Measurements from ENCODE around the gene PLD1.
"Not testable (repeated sequence)": the region's sequence is repeated elsewhere in the genome, so short reads cannot be mapped to it uniquely, and the experiment has no call there.

Gene PLD1

GRCh38 chr3:171769461-171769860 is 40.8 kb downstream of the PLD1 start:
- DNase-seq: no peak

DNA sequence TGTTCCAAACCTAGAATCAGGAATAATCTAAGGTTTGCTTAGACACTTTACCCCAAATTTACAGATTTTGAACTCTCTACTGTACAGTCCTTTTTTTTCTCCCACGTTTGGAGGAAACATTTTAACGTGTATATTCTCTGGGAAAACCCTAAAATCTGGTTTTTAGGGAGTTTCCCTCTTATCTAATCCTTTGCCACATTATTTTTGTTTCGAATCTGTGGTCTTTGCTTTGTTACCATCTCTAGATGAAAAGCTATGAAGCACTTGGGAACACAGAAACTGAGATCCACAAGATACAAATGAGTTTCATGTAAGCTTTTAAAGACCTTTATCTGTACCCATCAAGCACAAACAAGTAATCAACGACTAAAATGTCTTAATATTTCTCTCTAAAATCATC is 41.3 kb downstream of the PLD1 start:
- no peak for DNase-seq

DNA sequence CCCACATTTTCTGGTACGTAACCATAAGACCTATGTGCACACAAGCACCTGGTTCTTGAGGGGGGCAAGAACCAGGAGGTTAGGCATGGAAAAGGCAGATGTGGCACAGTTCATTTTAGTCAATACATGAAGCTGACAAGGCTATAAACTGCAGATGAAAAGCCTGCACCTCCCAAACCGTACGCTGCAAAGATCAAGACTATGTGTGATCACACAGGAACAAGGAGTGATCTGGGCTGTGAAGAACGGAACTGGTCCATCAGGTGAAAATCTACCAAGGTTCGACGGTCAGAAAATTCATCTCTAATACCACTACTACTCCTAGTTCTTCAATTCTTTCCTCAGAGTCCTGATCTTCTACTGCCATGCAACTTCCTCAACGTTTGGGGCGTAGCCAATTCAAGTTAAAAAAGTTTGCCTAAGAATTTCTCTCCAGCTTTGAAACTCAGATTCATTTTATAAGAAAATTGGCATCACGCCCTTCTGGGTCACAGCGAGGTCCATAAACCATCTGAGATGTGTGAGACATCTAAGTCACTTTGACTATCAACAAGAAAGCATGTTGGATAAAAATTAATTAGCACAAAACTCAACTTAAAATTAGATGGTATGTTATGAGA is 41.9 kb downstream of the PLD1 start:
- no peak for DNase-seq

DNA sequence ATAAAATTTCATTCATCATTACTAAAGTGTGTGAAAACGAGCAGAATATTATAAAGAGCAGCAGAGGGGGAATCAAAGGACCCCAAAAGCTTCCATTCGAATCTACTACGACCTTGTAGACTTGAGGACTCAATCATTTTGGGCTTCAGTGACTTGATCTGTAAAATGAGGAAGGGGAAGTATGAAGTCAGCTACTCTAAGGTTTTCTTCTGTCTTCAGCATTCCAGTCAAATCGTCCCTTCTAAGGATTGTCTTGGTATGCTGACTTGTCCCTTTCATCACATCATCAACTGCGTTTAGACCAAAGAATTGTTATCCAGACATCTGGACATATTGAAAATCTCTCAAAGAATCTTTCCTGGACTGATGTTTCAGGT is 44.8 kb downstream of the PLD1 start:
- DNase-seq: no peak

GRCh38 chr3:171763392-171763791 is 46.9 kb downstream of the PLD1 start:
- no peak for DNase-seq

GRCh38 chr3:171760477-171760876 is 49.8 kb downstream of the PLD1 start:
- DNase-seq: no peak

GRCh38 chr3:171758109-171758508 is 52.2 kb downstream of the PLD1 start:
- DNase-seq: no peak

GRCh38 chr3:171757361-171758034 is 52.8 kb downstream of the PLD1 start:
- DNase-seq: no peak

GRCh38 chr3:171755656-171756055 is 54.6 kb downstream of the PLD1 start:
- no peak for DNase-seq

- DNase-seq: no peak
Observed at GRCh38 chr3:171755015-171755589, 55.2 kb downstream of the PLD1 start.

DNA sequence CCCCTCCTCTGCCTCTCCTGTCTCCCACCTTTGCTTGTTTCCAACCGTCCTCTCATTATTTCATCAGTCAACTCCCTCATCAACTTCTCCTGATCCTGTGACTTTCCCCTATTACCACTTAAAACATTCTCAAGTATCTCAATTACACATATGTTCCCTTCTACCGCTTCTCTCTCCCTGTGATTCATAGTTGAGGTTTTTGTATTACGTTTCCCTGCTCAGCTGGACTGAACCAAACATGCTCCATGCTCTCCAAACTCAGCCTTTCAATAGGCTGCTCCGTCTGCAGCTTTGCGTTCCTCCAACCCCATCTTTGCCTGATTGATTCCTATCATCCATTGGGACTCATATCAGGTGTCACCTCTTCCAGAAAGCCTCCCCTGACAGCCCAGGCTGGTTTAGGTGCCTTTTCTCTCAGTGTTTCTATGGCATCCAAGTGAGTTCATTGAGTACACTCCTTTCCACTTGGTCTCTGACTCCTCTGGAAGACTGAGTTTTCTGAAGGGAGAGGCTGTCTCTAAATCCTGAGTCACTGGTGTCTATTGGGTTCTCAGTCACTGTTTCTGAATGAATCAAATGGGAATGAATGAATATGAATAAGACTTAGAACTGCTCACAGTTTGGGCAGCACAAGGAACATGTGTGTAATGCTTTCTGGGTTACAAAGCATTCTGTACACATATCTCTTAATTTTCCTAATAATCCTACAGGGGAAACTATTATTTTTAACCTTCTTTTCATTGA is 56.4 kb downstream of the PLD1 start:
- DNase-seq: no peak

GRCh38 chr3:171753025-171753472 is 57.2 kb downstream of the PLD1 start:
- DNase-seq: no peak

DNA sequence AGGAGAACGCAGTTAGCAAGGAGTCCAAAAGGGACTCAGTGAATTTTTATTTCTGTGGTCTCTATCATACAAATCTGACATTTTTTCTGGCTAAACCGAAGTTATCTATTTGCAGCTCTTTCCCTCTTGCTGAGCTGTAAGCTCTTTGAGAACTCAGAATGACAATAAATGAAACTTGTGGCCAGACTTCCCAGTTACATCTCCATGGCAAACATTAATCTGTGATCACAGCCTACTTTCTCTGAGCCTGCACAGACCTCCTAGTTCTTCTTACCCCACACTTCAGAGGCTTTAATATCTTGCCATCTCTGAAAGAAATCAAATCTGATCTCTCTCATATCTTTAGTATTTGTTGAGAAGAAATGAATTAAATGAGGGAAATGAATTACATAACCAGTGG is 58.0 kb downstream of the PLD1 start:
- DNase-seq: no peak

DNA sequence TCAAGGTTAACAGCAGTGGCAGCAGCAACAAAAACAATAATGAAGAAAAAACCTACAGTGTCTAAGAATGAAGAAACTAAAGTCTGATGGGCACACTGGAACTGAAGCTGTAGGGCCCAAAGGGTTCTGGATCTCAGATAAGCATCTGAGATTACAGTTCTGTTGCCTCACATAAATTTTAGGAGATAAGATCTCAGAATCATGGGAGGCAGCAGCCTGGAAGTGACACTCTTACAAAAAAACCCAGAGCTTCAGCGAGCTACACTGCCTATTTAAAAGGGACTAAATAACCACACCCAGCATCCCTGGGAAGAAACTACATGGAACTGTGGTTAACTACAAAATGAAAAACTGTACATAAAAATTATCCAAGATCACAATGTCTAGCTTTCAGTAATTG is 61.2 kb downstream of the PLD1 start:
- no peak for DNase-seq

DNA sequence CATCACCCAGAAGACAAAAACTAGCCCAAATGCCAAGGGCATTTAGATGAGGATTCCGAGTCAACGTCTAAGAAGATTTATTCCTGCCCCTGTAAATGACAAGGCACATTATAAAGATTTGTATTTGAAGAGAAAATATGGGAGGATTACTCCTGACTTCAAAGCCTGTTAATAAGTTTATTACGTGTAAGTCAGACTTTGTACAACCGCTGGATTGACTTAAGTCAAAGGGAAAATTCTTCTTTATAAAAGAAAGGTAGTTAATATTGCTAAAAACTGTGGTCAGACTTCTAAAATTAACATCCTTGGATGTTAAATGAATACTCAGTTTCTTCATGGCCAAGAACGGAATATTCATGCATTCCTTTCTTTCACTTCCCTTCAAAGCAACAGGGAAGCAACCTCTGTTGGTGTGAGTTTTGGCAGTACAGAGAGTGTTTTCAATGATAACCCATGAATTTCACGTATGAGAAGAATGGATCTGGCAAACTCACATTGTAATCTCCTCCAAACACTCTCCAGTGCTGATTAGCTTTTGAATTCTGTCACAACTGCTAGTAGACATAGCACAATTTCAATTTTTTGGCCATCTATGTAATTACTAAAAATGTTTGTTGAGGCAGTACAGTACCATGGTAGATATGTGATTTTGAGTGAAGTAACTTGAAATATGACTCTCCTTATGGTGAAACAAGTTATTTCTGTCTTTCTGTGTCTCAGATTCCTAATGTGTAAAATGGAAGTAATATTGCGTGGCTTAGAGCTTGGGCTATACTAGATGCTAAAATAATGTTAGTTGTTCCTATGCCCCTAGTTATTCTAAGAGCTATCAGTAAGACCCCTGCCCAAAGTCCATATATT is 62.0 kb downstream of the PLD1 start:
- no peak for DNase-seq

GRCh38 chr3:171747223-171747920 is 62.9 kb downstream of the PLD1 start:
- DNase-seq: no peak

DNA sequence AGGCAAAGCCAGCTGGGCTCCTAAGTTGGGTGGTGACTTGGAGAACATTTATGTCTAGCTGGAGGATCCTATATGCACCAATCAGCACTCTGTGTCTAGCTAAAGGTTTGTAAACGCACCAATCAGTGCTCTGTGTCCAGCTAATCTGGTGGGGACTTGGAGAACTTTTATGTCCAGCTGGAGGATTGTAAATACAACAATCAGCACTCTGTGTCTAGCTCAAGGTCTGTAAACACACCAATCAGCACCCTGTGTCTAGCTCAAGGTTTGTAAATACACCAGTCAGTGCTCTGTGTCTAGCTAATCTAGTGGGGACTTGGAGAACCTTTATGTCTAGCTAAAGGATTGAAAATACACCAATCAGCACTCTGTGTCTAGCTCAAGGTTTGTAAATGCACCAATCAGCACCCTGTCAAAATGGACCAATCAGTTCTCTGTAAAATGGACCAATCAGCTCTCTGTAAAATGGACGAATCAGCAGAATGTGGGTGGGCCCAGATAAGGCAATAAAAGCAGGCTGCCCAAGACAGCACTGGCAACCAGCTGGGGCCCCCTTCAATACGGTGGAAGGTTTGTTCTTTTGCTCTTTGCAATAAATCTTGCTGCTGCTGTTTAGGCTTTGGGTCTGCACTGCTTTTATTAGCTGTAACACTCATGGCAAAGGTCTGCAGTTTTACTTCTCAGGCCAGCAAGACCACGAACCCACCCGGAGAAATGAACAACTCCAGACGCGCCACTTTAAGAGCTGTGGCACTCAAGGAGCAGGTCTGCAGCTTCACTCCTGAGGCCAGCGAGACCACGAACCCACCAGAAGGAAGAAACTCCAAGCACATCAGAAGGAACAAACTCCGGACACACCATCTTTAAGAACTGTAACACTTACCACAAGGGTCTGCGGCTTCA is 63.7 kb downstream of the PLD1 start:
- not testable (repeated sequence) for DNase-seq

DNA sequence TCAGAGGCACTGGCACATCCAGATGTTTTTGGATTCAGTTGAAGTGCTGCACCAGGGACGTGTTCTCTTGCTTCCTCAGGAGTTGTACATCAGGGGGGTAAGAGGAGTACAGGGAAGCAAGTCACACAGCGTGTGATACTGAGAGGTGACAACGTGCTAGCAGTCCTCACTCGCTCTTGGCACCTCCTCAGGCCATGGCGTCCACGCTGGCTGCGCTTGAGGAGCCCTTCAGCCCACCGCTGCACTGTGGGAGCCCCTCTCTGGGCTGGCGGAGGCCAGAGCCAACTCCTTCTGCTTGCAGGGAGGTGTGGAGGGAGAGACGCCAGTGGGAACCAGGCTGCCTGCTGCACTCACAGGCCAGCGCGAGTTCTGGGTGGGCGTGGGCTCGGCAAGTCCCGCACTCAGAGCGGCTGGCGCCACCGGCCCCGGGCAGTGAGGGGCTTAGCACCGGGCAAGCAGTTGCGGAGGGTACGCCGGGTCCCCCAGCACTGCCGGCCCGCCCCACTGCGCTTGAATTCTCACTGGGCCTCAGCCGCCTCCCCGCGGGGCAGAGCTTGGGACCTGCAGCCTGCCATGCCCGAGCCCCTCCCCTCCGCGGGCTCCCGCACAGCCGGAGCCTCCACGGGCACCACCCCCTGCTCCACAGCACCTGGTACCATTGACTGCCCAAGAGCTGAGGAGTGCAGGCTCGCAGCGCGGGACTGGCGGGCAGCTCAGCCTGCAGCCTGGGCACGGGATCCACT is 64.5 kb downstream of the PLD1 start:
- DNase-seq: no peak

- no peak for DNase-seq
Observed at GRCh38 chr3:171744158-171744741, 66.0 kb downstream of the PLD1 start.

Measured in NCI-H1092 (cell line).